D721Med (cell line): ENCODE results near the gene FRG2C.
"Not testable (repeated sequence)": the region's sequence is repeated elsewhere in the genome, so short reads cannot be mapped to it uniquely, and the experiment has no call there.

ENCODE experiments used
- DNase-seq: peaks from one replicate; pipeline ENCODE4 v3.0.0; 2011; ENCODE audit warnings: low spot score; ENCODE audit not compliant: insufficient read length
- FAIRE-seq: peaks from 2 replicates; lab custom pipeline; 2011; peaks lifted over from hg19 to GRCh38; lab: Jason Lieb, UNC
- CTCF ChIP-seq: IDR thresholded peaks from 2 replicates; pipeline ENCODE4 v1.5.1; 2012; ENCODE audit warnings: mild to moderate bottlenecking, control low read depth; ENCODE audit not compliant: insufficient read depth; ENCODE audit errors: missing control alignments

Gene FRG2C

GRCh38 chr3:75658411-75659107 lies 5.6 kb upstream of the FRG2C start:
- not testable (repeated sequence) for FAIRE-seq

GRCh38 chr3:75659108-75659433 lies 5.1 kb upstream of the FRG2C start:
- not testable (repeated sequence) for FAIRE-seq, DNase-seq

More at GRCh38 chr3:75658411-75659107, 5.6 kb upstream of the FRG2C start:
- DNase-seq, result not testable (repeated sequence)

DNA sequence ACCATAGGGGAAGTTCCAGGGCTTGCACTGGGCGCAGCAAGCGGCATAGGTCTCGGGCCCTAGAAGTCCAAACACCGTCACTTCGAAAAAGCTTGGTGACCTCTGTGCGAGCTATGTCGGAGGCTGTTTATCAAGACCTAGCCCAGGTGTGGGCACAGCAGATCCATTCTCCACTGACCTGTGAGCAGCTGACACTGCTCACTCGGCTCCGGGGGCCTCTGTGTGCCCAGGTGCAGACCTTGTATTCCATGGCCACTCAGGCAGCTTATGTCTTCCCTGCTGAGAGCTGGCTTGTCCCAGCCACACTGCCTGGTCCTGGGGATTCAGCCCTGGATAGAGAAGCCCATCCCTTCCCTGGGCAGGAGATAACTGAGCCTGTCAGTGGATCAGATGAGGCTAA lies 1.5 kb downstream of the FRG2C start:
- DNase-seq, FAIRE-seq: not testable (repeated sequence)

- DNase-seq, FAIRE-seq: not testable (repeated sequence)
Observed at GRCh38 chr3:75667757-75668701, 3.9 kb downstream of the FRG2C start.

- DNase-seq, FAIRE-seq: not testable (repeated sequence)
Observed at GRCh38 chr3:75668759-75669347, 4.7 kb downstream of the FRG2C start.

- not testable (repeated sequence) for FAIRE-seq, DNase-seq
Observed at GRCh38 chr3:75669348-75670297, 5.5 kb downstream of the FRG2C start.

GRCh38 chr3:75670298-75671286 lies 6.5 kb downstream of the FRG2C start:
- DNase-seq, FAIRE-seq: not testable (repeated sequence)

DNA sequence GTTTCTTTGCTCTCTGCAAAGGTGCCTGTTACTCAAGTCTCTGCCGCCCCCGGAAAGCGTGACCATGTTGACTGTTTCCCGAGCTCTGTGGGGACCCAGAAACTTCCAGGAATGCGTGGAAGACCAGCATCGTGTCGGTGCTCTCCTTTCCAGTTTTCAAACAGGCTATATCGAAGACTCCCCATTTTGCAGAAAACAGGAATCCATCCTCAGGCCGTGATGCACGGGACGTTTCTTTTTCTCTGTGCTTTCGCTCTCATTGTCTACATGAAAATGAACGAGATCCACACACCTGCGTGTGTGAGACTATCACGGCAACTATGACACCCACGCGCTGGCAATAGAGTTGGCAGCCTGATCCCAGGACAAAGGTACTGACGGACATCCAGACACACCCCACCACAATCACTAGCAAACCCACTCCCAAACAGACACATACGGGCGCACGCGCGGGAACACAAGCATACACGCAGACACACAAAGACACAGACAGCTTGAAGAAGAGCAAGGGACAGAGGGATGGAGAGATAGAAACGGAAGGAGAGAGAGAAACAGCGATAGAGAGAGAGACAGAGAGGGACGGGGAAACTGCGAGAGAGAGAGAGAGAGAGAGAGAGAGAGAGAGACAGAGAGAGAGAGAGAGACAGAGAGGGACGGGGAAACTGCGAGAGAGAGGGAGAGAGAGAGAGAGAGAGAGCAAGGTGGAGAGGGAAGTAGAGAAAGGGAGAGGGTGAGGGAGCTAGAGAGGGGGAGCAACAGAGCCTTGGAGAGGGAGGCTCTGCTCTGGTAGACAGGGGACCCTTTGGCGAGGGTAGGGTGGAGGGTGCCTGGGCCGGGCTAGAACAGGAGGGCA lies 7.4 kb downstream of the FRG2C start:
- not testable (repeated sequence) for FAIRE-seq, DNase-seq

DNA sequence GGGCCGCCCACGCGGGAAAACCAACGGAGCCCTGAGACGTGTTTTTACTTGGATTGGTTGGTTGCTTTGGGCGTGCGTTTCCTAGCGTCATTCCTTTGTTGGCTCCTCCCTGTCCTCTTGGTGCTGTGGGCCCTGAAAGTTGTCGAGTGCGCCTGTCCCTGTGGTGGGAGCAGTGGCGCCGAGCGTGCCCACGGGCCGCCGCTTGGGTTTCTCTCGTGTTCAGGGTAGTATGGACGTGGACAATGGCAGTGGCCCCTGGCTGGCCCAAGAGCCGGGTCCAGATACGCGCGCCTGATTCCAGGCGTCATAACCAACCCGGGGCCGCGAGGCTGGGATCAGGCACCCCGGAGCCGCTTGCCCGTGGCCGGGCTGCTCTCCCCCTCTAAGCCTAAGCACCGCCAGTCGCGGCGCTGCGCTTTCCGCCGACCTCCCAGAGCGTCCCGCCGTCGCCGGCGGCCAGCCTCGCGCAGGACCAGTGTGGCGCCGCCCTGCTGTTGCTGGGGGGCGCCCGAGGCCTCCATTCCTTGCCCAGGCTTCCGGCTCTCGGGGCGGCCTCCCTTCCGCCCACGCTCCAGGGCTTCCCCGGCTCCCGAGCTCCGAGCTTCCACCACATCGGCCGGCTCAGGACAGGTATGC lies 8.1 kb downstream of the FRG2C start:
- not testable (repeated sequence) for DNase-seq, FAIRE-seq

DNA sequence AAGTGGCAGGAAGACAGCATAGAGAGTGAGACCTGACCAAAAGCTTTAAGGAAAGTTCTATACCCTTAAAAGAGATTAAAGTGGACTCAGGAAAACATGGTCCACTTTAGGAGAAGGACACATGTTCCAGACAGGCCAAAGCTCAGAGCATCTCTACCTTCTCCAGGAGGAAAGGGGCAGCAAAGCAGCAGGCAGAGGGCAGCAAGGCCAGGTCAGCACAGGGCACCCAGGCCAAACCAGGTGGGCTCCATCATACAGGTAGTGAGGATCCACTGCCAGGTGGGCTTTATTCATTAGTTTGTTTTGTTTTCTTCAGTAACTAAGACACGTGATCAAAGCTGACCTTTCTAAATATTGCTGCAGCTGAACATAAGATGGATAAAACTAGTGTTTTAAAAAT lies 19.8 kb downstream of the FRG2C start:
- not testable (repeated sequence) for FAIRE-seq

DNA sequence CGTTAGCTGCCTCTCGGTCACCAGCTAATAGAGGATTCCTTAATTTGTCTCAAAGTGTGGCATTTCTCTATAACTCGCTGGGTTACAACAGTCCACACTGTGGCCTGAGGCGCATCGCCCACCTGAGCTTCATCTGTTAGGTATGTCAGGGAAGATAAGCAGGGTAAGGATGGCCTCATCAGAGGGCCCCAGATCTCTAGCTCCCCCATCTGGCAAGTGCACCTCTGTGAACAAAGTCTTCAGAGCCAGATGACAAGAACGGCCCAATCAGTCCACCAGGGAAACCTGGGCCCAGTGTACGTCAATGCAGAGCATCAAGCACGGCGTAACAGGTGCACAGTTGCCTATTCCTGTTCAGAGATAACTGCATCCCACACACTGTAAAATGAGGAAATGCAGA lies 23.2 kb downstream of the FRG2C start:
- DNase-seq (no peak), FAIRE-seq (no peak)
- no peak for TF ChIP-seq CTCF

More for the DNA sequence above, 19.8 kb downstream of the FRG2C start:
- not testable (repeated sequence) for DNase-seq
